Mucosa of rectum (tissue), 2 donors: ENCODE measurements around the gene ATP2C1.
A peak's percentile ranks its signal among the peaks of the same experiment; 100 is the strongest.

Experiments
- H3K27ac ChIP-seq, 2 donors: one replicate each; pipeline ENCODE4 v1.7.0; 2013; ENCODE audit warnings: inconsistent platforms in 2 of 2, low read depth in 2 of 2, low read length in 2 of 2
- H3K27me3 ChIP-seq, 2 donors: one replicate each; pipeline ENCODE4 v1.7.0; 2013; ENCODE audit warnings: low read length in 2 of 2; ENCODE audit not compliant: control insufficient read depth in 2 of 2, insufficient read depth in 2 of 2
- H3K36me3 ChIP-seq, 2 donors: one replicate each; pipeline ENCODE4 v1.7.0; 2013; ENCODE audit warnings: low read length in 2 of 2; ENCODE audit not compliant: control insufficient read depth in 2 of 2, insufficient read depth in 2 of 2
- H3K4me1 ChIP-seq, 2 donors: one replicate each; pipeline ENCODE4 v1.7.0; 2013; ENCODE audit warnings: low read length in 2 of 2, mild to moderate bottlenecking in 1 of 2; ENCODE audit not compliant: control insufficient read depth in 2 of 2, insufficient read depth in 2 of 2
- H3K4me3 ChIP-seq, 2 donors: one replicate each; pipeline ENCODE4 v1.7.0; 2013; ENCODE audit warnings: low read length in 2 of 2
- H3K9ac ChIP-seq, 2 donors: one replicate each; pipeline ENCODE4 v1.7.0; 2013; ENCODE audit warnings: low read length in 2 of 2, low read depth in 1 of 2, mild to moderate bottlenecking in 1 of 2
- H3K9me3 ChIP-seq, 2 donors: one replicate each; pipeline ENCODE4 v1.7.0; 2013; ENCODE audit warnings: low read length in 2 of 2; ENCODE audit not compliant: control insufficient read depth in 2 of 2
- donor health status: healthy.
- donor health status: Normal muscosa, but diverticular disease.

The ATP2C1 gene

DNA sequence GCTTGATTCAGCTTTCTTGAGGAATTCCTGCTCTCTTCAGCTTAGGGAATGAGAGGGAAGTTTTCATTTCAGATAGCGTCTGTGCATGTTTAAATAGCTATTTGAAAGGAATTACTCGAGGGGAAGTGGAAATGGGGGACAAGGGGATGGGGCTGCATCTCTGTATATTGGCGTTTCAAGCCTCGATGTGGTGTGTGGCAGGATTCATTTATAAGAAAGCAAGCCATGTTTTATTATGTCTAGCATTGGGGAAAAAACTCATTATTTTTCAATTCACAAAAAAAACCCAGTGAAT is 1.0 kb downstream of the ATP2C1 start:
- Histone ChIP-seq H3K27ac (peak overlapping the region; percentile 98 to 99), H3K36me3 (no peaks in the 10 kb centered on the region), H3K9ac (peak overlapping the region; percentile 68 to 100), H3K4me3 (peak overlapping the region; percentile 91 to 96), H3K9me3 (no peaks in the 10 kb centered on the region), H3K4me1 (peaks cover 2 to 11% of the 10 kb centered on the region in 2 donors), H3K27me3 (no peaks in the 10 kb centered on the region)

DNA sequence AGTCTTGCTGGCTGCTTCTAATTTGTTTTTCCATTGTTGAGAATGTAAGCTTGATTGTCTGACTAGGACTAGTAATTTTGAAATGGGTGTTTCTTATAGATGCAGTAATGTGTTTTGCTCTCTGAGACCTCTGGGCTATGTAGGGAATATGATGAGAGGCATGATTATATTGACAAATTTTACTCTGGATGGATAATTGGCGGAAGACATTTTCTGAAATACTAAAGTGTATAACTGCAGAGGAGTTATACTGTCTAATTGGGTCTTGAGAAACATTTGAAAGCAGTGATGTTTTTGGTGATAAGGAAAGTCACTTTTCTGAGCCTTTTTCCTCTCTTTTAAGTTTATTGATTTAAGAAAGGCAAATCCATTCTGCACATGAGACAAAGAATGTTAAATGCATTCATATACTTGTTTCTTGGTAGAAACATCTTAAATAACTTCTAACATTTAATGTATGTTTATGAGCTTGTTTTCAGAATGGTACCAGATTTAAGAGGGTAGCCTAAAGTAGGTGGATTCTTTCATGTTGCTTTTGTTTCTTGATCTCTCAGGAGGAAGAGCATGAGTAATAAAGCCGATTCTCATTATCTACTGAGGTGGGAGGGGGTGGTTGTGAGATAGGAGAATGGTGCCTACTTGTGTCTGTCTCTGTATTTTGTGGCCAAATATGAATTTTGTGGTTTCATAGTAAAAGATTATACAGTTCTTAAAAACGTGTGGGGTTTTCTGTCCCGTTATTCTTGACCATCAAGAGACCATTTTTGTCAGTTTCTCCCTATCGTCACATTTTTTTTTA is 2.0 kb downstream of the ATP2C1 start:
- H3K9ac ChIP-seq: peak overlapping the region in 1 of 2 donors; percentile 100
- no peak overlapping the region for H3K4me3 ChIP-seq
- H3K27me3 ChIP-seq: no peaks in the 10 kb centered on the region
- no peaks in the 10 kb centered on the region for H3K9me3 ChIP-seq
- peaks cover 2 to 11% of the 10 kb centered on the region in 2 donors for H3K4me1 ChIP-seq
- no peaks in the 10 kb centered on the region for H3K36me3 ChIP-seq
- no peak overlapping the region for H3K27ac ChIP-seq

DNA sequence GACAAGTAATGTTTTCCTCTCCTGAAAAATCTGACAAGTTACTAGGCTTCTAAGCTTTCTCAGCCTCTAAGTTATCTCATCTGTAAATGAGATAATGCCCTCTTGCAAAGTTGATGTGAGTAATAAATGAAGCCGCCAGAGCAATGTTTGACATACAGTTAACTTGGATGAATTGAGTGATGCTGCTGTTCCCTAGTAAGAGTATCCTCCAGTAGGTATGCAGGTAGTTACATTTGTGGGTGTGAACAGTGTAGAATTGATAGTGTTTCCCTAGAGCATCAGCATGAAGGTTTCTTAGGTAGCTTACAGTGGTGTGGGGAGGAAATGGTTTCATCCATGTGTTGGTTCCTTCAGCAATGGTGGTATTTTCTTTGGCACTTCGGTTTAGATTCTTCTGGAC is 3.4 kb downstream of the ATP2C1 start:
- no peak overlapping the region for H3K9ac ChIP-seq
- no peak overlapping the region for H3K4me3 ChIP-seq
- H3K9me3 ChIP-seq: no peaks in the 10 kb centered on the region
- H3K27me3 ChIP-seq: no peaks in the 10 kb centered on the region
- peaks cover 2 to 11% of the 10 kb centered on the region in 2 donors for H3K4me1 ChIP-seq
- no peak overlapping the region for H3K27ac ChIP-seq
- no peaks in the 10 kb centered on the region for H3K36me3 ChIP-seq

DNA sequence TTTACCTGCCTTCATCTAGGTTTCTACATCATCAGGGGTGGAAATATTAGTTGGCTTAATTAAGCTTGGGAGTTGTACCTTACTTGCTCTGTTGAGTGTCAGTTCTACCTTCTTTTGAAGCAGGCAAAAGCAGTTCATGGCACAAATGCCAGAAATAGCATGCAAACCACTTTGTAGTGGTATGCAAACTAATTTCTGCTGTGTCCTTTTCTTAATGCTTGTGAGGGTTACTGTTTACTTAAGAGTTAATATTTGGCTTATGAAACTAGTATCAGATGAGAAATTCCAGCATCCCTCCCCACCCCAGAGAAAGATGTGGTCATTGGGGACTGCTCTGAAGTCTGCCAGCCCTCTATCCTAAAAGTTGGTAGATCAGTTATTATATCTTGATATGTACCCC is 7.1 kb downstream of the ATP2C1 start:
- no peak overlapping the region for H3K27ac ChIP-seq
- H3K4me3 ChIP-seq: no peak overlapping the region
- peaks cover 0 to 4% of the 10 kb centered on the region in 2 donors for H3K4me1 ChIP-seq
- H3K27me3 ChIP-seq: no peaks in the 10 kb centered on the region
- H3K9ac ChIP-seq: no peak overlapping the region
- no peaks in the 10 kb centered on the region for H3K9me3 ChIP-seq
- H3K36me3 ChIP-seq: no peaks in the 10 kb centered on the region

DNA sequence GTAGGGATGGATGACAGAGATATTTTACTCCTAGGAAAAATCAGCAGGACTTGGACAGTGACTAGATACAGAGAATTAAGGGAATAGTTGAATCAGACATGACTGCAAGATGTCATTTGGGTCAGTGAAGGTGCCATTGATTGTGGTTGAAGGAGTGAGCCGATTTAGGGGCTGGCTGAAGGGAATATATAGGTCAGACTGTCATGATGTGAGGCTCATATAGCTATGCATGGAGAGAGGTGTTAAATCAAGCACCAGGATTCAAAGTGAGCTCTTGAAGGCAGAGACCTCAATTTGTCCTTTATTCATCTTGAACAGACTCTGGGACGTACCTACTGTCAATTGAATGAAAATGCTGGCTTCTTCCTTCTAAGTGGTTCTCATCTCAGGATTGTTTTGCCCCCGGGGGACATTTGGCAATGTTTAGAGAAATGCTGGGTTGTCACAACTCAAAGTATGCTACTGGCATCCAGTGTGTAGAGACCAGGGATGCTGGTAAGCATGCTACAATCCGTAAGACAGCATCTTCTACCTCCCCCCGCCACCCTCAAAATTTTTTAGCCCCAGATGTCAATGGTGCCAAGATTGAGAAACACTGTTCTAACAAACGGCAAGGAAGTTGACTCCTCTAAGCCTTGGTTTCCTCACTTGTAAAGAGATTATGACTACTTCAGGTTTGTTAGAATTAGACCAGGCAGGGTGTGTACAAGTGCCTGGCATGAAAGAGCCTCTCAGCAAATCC is 7.8 kb downstream of the ATP2C1 start:
- Histone ChIP-seq H3K4me1 (peaks cover 0 to 4% of the 10 kb centered on the region in 2 donors), H3K36me3 (no peaks in the 10 kb centered on the region), H3K9ac (no peak overlapping the region), H3K9me3 (no peaks in the 10 kb centered on the region), H3K27ac (no peak overlapping the region), H3K4me3 (no peak overlapping the region), H3K27me3 (no peaks in the 10 kb centered on the region)

DNA sequence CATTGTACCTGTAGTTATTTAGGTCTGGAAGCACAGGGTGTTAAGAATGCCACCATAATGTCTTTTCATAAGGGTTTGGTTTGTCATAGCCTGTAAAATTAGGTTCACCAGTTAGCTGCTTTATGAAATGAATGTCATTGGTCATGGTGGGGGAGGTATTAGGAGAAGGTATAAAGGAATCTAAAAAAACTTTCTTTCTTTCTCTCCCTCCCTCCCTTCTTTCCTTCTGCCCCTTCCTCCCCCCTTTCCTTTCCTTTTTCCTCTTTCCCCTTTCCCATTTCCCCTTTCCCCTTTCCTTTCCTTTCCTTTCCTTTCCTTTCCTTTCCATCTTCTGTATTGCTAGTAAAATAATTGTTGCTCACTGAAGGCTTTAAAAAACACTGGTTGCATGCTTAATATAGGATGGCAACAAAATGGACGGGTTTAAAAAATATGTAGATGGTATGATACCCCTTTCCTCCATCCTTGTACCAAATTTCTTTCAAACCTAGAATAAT is 9.6 kb downstream of the ATP2C1 start:
- no peak overlapping the region for H3K4me3 ChIP-seq
- H3K27me3 ChIP-seq: no peaks in the 10 kb centered on the region
- H3K27ac ChIP-seq: no peak overlapping the region
- no peak overlapping the region for H3K9ac ChIP-seq
- H3K4me1 ChIP-seq: peaks cover 0 to 4% of the 10 kb centered on the region in 2 donors
- no peaks in the 10 kb centered on the region for H3K36me3 ChIP-seq
- no peaks in the 10 kb centered on the region for H3K9me3 ChIP-seq

DNA sequence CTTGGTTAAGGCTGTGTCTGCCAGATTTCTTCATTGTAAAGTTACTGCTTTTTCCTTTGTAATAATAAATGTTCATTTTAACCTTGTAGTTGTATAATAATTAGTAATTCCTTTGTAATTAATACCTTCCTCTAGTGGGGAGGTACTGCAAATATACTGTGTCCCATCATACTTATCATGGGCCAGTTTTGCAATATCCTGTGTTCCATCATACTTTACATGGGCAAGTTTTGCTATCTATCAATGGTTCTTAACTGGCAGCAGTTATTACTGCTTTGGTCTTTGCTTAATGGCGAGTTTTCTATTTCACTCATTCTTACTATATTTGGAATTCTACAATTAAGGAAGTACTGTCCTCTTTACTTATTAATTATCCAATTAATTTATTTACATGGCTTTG is 10.6 kb downstream of the ATP2C1 start:
- peaks cover 0 to 4% of the 10 kb centered on the region in 2 donors for H3K4me1 ChIP-seq

DNA sequence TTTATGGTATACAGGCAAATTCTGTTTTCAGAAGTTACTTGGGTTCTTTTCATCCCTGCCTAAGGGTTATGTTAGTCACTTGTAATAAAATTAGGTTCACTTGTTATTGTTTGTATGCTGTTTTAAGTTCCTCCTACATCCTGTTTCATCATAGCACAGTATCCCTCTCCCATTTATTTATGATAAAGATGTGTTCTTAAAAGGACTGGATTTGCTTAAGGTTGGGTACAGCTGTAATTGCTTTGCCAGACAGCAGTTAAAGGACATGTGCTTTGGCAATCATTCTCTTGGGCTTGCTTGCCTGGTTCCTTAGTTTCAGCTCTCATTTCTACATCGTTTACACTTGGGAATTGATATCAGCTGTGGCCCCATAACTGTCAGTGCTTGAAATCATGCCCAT is 11.7 kb downstream of the ATP2C1 start:
- H3K4me3 ChIP-seq: no peak overlapping the region
- no peaks in the 10 kb centered on the region for H3K9me3 ChIP-seq
- no peak overlapping the region for H3K9ac ChIP-seq
- H3K36me3 ChIP-seq: no peaks in the 10 kb centered on the region
- peaks cover 0 to 4% of the 10 kb centered on the region in 2 donors for H3K4me1 ChIP-seq
- no peak overlapping the region for H3K27ac ChIP-seq
- no peaks in the 10 kb centered on the region for H3K27me3 ChIP-seq

More for the DNA sequence above, 10.6 kb downstream of the ATP2C1 start:
- H3K36me3 ChIP-seq: no peaks in the 10 kb centered on the region
- no peaks in the 10 kb centered on the region for H3K27me3 ChIP-seq
- no peak overlapping the region for H3K4me3 ChIP-seq
- H3K9ac ChIP-seq: no peak overlapping the region
- no peaks in the 10 kb centered on the region for H3K9me3 ChIP-seq
- H3K27ac ChIP-seq: no peak overlapping the region

DNA sequence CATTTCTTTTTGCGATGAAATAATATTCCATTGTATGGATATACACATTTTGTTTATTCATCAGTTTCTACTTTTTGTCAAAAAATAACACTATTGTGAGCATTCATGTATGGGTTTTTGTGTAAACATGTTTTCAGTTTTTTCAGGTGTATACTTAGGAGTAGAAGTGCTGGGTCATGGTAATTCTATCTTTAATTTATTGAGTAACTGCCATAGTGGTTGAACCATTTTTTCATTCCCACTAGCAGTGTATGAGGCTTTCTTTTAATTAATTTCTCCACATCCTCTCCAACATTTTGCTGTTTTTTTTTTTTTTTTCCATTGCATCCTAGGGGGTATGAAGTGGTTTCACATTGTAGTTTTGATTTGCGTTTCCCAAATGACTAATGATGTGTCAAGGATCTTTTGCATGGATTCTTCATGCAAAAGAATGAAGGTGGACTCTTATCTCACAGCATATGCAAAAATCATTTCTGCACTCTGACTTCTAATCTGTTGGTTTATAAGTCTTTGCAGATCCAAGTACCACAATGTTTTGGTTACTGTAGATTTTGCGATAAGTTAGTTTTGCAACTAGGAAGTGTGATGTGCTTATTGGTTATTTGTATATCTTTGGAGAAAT is 12.6 kb downstream of the ATP2C1 start:
- Histone ChIP-seq H3K9ac (no peak overlapping the region), H3K4me1 (peaks cover 0 to 4% of the 10 kb centered on the region in 2 donors), H3K36me3 (no peaks in the 10 kb centered on the region), H3K4me3 (no peak overlapping the region), H3K9me3 (no peaks in the 10 kb centered on the region), H3K27ac (no peak overlapping the region), H3K27me3 (no peaks in the 10 kb centered on the region)

DNA sequence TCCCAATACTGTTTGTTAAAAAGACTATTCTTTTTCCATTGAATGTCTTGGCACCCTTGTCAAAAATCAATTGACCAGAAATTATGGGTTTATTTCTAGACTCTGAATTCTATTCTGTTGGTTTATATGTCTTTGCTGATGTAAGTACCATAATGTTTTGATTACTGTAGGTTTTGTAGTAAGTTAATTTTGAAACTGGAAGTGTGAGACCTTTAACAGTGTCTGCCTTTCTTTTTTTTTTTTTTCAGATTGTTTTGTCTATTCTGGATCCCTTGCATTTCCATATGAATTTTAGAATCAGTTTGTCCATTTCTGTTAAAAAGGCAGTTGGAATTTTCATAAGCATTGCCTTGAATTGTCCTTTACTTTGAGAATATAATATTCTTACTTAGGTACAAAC is 13.6 kb downstream of the ATP2C1 start:
- H3K27me3 ChIP-seq: no peaks in the 10 kb centered on the region
- H3K27ac ChIP-seq: no peak overlapping the region
- H3K4me3 ChIP-seq: no peak overlapping the region
- no peaks in the 10 kb centered on the region for H3K36me3 ChIP-seq
- no peak overlapping the region for H3K9ac ChIP-seq
- no peaks in the 10 kb centered on the region for H3K9me3 ChIP-seq
- H3K4me1 ChIP-seq: peaks cover 0 to 4% of the 10 kb centered on the region in 2 donors
